ENCODE data around the gene SLC25A21.

The SLC25A21 gene

GRCh38 chr14:36976571-36977023, 195.8 kb downstream of the SLC25A21 start:
- no peak for DNase-seq

- peak; percentile 53 for DNase-seq
Observed at GRCh38 chr14:36975834-36976233, 196.6 kb downstream of the SLC25A21 start.

- DNase-seq, result no peak
Observed at GRCh38 chr14:36974985-36975384, 197.4 kb downstream of the SLC25A21 start.

- DNase-seq, result no peak
Observed at GRCh38 chr14:36973806-36974442, 198.5 kb downstream of the SLC25A21 start.

GRCh38 chr14:36971263-36971855, 201.0 kb downstream of the SLC25A21 start:
- no peak for DNase-seq

GRCh38 chr14:36967892-36968555, 204.4 kb downstream of the SLC25A21 start:
- DNase-seq, result no peak

GRCh38 chr14:36955967-36956366, 216.4 kb downstream of the SLC25A21 start:
- no peak for DNase-seq

- DNase-seq, result no peak
Observed at GRCh38 chr14:36955376-36955775, 217.0 kb downstream of the SLC25A21 start.

GRCh38 chr14:36952689-36953088, 219.7 kb downstream of the SLC25A21 start:
- DNase-seq, result no peak

GRCh38 chr14:36951380-36951911, 221.0 kb downstream of the SLC25A21 start:
- DNase-seq, result no peak

- DNase-seq, result no peak
Observed at GRCh38 chr14:36950812-36951211, 221.6 kb downstream of the SLC25A21 start.

GRCh38 chr14:36949371-36949770, 223.0 kb downstream of the SLC25A21 start:
- no peak for DNase-seq

- DNase-seq, result no peak
Observed at GRCh38 chr14:36948157-36948859, 224.1 kb downstream of the SLC25A21 start.

GRCh38 chr14:36947362-36947761, 225.0 kb downstream of the SLC25A21 start:
- DNase-seq, result no peak

GRCh38 chr14:36946872-36947271, 225.5 kb downstream of the SLC25A21 start:
- no peak for DNase-seq

- no peak for DNase-seq
Observed at GRCh38 chr14:36944307-36945010, 227.9 kb downstream of the SLC25A21 start.

GRCh38 chr14:36942522-36943245, 229.7 kb downstream of the SLC25A21 start:
- DNase-seq, result no peak

- peak; percentile 78 for DNase-seq
Observed at GRCh38 chr14:36941783-36942521, 230.5 kb downstream of the SLC25A21 start.

- no peak for DNase-seq
Observed at GRCh38 chr14:36940476-36940875, 231.9 kb downstream of the SLC25A21 start.

- no peak for DNase-seq
Observed at GRCh38 chr14:36939265-36939664, 233.1 kb downstream of the SLC25A21 start.

- no peak for DNase-seq
Observed at GRCh38 chr14:36938678-36939077, 233.7 kb downstream of the SLC25A21 start.
